Activated T-cell treated with anti-CD3 and anti-CD28 coated beads for 48 hours (primary cell): ENCODE data around the gene C17orf100.

ENCODE experiments used
- DNase-seq: peaks from one replicate; pipeline ENCODE4 v3.0.0-alpha.2; 2020; ENCODE audit warnings: low read depth

C17orf100 gene

DNA sequence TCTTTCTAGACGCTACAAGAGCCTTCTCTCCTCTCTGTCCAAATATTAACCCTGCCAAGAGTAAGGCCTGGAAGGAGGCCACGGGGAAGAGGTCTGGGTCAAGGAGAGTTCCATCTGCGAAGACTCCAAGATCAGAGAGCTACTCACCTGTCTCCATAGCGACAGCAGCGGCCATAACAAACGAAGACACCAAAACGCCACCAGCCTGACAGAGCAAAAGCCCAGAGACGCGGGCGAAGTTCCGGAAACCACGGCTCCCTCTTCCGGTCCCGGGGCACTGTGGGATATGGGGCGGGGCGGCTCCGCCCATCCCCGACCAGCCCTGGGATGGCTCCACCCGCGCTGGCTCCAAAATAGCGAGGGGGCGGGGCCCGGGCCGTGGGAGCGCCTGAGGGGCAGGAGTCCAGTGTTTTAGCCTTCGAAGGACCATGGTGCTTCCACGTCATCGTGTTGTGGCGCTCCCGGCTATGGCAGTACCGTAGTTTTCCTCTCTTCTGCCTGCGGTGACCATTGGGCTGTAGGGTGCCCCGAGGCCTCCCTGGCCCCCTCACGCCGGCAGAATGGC lies at the start of gene C17orf100, which contains the start of gene MED31:
C17orf100 (plus strand) TSS at position 409 of the 565 bp plus-strand sequence; CDS start at position 561, 152 bp downstream.
MED31 (minus strand) TSS at position 252 of the 565 bp plus-strand sequence; CDS start at position 175, 77 bp downstream.
- peak; percentile 95 for DNase-seq

DNA sequence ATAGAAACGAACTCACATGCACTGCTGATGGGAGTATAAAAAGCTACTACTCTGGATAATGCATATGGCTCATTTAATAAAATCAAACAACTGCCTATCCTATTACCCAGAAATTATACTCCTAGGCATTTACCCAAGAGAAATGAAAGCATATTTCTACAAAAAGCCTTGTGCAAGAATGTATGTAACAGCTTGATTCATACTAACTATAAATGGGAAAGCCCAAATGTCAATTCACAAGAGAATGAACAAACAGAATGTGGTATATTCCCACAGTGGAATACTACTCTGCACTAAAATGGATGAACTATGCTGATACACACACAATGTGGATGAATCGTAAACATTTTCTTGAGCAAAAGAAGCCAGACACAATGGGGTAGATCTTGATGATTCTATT lies 49.4 kb upstream of the C17orf100 start:
- no peak for DNase-seq

DNA sequence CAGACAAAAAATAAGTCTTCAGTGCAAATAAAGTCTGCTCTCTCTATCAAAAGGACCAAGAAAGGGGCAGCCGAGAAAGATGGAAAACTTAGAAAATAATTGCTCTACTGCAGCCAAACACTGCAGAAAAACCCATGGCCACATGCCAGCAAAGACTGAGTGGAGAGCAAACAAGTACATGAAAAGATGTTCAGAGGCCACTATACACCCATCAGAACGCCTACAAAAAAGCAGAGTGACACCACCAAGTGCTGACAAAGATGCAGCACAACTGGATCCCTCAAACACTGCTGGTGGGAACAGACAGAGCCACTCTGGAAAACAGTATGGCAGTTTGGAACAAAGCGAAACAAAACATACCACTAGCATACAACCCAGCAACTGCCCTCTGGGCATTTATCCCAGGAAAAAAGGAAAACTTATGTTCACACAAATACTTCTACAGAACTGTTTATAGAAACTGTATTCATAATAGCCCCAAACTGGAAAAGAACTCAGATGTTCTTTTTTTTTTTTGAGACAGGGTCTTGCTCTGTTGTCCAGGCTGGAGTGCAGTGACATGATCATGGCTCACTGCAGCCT lies 47.7 kb upstream of the C17orf100 start:
- no peak for DNase-seq

DNA sequence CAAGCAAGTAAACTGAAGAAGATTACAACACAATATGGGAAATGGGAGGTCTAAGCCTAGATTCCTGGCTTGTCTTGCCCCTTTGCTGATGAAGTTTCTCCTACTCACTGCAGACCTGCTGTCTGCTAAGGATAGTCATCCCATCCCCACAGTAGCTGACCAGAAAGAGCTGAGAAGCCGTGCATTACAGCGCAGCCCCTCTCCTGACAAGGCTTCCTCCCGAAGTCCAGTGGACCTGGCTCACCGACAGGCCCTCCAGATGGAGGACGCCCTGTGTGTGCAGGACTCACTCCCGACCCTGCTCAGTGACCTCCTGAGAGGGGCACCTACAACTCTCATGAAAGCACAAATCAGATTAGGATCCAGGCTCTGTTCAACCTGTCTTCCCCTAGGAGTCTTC lies 46.4 kb upstream of the C17orf100 start:
- DNase-seq = no peak

DNA sequence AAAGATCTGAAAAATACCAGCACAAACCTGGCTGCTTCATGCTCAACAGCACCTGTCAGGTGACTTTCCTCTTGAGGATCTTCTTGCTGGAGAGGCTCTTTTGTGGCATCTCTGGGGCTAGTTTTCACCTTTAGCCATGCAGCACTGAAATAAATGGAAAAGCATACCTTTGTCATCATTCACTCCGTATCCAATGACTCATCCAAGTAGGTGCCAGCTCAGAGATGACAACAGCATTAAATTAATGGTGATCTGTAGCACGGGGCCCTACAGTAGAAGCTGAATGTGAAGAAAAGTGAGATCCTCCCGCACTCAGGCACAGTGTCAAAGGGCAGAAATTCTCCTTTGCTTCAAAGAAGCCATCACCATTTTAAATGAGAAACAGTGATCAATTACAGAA lies 43.2 kb upstream of the C17orf100 start:
- DNase-seq = no peak

DNA sequence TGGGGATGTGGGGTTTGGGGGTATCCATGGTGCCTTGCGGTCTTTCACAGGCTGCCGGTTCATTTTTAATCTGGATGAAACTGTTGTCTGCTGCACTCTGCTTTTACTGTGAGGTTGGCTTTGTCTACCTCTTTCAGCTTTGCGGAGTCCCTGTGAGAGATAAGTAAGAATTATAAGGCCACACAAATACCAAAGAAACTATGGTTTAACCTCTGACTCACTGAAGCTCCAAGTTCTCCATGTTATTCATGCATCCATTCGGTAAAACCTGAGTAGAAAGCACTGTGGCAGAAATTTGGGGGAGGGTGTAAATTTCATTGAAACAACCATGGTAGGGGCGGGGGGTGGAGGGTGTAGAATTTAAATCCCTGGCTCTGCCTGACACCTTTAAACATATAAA lies 41.6 kb upstream of the C17orf100 start:
- DNase-seq = no peak

DNA sequence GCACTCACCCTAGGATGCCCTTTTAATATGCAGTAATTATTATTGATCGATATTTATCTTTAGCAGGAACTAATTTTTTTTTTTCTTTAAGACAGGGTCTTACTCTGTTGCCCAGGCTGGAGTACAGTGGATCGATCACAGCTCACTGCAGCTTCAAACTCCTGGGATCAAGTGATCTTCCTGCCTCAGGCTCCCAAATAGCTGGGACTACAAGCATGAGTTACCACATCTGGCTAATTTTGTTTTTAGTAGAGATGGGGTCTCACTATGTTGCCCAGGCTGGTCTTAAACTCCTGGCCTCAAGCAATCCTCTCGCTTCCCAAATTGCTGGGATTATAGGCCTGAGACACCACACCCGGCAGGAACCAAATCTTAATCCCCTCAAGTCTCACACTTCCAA lies 40.3 kb upstream of the C17orf100 start:
- no peak for DNase-seq

DNA sequence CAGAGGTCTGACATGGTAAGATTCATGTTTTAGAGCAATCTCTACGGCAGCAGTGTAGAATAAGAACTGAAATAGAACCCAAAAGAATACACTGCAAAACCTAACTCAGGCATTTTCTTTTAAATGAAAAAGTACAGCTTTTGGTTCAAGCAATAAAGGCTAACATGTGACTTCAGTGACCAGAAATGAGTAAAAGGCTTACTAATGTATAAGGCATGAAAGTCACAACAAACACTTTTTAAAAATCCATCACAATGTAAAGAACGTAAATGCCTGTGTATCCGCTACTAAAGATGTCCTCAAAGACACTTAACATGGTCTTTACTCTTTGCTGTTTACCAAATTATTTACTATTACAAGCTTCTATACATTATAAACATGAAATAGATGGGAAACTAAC lies 27.6 kb upstream of the C17orf100 start:
- no peak for DNase-seq

DNA sequence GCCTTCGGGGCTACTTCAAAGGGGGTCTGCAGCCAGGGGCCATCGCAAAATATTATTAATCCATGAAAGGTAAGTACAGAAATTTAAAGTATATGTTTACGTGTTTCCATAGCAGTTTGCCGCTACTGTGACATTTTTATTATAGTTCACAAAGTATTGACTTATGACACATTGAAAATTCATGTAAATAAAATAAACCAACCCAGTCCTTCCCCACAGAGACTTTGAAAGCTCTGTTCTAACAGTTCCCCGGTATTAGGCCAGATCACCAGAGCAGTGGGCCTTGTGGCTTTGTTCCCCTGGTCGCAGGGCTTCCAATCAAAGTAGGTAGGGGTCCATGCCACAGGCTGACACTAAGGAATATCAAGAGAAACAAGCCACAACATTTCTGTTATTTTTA lies 24.9 kb upstream of the C17orf100 start:
- no peak for DNase-seq

DNA sequence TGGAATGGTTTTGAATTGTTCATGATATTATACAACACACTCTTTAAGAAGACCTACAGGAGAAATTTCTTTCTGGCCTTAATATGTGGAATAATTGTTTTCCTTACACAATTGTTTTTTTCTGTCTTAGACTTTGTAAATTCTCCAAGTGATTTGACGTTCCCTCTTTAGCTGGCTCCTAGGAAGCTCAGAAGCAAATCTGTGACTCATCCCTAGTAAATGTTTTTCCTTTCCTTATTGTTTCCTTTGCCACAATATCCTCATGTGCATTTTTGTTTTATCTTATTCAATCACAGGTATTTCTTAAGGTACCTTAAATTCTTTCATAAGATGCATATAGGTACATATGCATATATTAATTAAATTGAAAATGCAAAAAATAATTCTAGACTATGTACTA lies 24.5 kb upstream of the C17orf100 start:
- DNase-seq = no peak

DNA sequence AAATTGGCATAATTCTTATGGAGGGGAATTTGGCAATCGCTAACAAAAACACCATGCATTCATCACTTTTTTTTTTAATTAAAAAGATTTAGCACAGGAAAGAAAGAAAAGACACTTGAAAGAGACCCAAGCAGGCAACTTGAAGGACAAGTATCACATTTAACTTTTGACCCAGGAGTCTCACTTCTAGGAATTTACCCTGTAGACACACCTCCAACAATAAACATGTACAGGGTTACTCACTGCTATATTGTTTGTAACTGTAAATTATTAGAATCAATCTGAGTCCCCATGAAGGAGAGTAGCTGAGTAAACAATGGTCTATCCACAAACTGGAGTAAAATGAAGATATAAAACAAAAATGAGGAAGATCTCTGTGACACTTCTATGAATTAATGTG lies 21.2 kb upstream of the C17orf100 start:
- no peak for DNase-seq

DNA sequence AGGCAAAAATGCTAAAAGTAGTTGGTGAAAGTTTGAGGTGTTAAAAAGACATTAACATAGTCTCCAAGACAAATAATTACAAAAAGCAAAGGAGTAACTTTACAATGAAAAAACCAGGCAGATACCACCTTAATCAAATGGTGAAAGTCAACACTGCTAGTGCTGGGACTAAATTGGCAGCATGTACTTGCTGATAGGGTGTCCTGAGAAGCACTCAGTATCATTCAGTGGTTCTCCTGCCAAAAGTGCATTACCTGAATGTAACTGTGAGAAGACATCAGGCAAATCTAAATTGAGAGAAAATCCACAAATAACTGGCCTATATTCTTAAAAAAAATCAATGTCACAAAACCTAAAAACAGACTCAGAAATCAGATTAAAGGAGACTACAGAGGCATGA lies 19.0 kb upstream of the C17orf100 start:
- DNase-seq = no peak

DNA sequence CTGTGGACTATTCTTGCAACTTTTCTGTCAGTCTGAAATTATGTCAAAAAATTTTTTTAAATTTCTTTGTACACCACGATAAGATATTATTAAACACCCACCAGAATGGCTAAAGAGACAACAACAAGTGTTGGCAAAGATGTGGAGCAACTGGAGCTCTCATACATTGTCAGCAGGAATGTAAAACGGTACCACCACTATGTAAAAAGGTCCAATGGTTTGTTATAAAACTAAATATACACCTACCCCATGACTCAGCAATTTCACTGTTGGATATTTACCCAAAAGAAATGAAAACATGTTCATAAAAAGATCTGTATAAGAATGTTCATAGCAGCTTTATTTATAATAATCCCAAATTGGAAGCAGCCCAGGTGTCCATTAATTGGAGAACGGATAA lies 18.3 kb upstream of the C17orf100 start:
- DNase-seq = no peak

DNA sequence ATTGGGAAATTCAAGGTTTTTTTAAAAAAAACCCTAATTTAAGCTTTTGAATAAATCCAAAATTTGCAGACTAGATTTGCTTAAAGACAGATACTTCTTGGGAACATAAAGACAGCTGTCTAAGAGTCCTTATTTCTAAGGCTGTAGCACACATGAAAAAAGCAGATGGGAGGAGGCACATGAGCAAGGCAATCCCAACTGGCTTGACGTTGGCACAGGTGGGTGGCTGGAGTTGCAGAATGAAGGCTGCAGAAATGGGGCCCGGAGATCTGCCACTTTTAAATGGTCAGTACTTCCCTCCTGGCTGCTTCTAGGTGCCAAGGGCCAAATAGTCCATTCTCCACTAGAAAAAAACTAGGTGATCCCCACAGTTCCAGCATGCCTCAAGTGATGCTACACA lies 15.5 kb upstream of the C17orf100 start:
- DNase-seq = no peak

DNA sequence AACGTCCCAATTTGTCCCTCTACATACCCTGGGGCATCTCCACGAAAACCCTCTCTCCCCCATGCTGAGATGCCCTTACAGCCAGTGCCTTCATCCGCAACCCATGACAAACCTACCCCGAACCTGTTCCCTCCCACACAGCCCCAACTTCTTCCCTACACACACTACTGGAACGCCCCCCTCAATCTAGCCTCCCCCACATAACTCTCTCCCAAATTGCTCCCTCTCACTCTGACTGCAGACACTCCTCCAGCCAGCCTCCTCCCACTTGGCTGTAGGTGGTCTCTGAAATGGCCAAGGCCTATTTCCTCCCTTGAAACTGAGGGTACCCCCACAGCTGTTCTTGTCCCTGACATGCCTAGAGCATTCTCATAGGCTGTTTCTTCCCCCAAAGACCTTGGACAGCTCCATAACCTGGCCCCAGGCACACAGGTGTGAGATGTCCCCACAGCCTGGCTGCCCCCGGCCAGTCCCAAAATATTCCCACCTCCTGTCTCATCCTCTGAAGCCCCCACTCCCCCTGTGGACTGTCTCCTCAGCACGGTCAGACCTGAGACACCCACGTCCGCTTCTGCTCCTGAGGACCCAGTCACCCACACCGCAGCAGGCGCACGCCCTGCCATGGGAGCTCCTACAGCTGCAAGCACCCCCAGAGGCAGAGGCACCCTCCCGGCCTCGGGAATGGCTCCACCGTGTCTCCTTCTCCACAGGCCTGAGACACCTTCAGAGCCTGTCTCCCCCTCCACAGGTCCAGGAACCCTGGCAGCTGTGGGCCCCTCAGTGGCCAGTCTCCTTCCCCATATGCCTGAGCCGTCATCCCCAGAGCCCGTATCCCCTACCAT lies 14.7 kb upstream of the C17orf100 start:
- no peak for DNase-seq

DNA sequence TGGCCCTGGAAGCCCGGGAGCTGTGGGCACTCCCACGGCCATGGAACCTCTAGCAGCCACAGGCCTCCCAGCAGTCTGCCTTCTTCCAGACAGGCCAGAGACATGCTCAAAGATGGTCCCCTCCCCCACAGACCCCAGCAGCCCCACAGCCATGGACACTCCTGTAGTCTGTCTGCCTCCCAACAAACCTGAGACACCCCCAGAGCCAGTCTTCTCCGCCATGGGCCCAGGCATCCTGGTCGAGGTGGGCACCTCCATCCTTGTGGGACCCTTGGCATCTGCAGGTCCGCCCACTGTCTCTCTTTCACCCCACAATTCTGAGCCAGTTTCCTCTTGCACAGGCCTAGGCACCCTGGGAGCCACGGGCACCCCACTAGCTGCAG lies 14.1 kb upstream of the C17orf100 start:
- no peak for DNase-seq

DNA sequence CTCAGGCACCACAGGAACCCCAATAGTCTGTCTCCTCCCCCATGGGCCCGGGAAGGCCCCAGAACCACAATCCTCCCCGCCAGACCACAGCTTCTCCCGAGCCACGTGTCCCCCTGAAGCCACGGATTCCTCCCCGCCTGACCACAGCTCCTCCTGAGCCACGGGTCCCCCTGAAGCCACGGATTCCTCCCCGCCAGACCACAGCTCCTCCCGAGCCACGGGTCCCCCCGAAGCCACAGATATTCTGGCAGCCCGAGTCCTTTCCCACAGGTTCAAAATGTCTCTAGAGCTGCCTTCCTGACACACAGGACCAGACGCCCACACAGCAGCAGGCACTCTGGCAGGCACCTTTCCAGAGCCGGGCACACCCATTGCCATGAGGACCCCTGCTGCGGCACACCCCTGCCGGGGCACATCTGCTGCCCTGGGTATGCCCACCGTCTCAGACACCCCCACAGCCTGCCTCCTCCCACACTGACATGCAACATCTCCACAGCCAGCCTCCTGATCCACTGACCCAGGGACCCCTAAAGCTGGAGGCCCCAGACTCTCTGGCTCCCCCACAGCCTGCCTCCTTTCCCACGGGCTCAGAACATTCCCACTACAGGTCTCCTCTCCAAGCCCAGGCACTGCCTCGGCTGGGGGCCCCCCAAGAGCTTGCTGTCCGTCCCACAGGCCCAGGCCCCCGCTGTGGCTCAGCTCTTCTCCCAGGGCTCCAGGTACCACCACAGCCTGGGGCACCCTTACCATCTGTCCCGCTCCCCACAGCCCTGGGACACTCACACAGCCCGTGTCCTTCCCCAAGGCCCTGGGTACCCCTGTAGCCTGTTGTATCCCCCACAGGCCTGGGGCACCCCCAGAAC lies 13.3 kb upstream of the C17orf100 start:
- DNase-seq = no peak

DNA sequence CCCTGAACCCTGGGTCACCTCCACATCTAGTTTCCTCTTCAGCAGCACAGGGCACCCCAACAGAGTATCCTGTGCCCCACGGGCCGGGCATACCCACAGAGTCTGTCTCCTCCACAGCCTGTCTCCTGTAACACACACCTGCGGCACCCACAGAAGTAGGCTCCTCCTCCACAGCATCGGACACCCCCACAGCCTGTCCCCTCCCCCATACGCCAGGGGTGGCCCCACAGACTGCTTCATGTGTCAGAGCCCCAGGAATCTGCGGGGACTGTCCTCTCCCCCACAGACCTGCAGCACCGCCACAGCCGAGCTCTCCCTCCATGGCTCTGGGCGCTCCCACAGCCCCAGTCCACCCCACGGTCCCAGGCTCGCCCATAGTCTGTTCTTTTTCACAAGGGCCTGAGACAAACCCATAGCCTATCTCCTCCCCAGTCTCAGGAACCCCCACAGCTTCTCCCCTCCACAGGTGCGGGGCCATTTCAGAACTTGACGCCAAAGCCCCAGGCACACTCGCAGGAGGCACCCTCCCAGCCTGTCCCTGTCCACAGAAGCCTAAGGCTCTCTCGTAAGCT lies 12.5 kb upstream of the C17orf100 start:
- no peak for DNase-seq

DNA sequence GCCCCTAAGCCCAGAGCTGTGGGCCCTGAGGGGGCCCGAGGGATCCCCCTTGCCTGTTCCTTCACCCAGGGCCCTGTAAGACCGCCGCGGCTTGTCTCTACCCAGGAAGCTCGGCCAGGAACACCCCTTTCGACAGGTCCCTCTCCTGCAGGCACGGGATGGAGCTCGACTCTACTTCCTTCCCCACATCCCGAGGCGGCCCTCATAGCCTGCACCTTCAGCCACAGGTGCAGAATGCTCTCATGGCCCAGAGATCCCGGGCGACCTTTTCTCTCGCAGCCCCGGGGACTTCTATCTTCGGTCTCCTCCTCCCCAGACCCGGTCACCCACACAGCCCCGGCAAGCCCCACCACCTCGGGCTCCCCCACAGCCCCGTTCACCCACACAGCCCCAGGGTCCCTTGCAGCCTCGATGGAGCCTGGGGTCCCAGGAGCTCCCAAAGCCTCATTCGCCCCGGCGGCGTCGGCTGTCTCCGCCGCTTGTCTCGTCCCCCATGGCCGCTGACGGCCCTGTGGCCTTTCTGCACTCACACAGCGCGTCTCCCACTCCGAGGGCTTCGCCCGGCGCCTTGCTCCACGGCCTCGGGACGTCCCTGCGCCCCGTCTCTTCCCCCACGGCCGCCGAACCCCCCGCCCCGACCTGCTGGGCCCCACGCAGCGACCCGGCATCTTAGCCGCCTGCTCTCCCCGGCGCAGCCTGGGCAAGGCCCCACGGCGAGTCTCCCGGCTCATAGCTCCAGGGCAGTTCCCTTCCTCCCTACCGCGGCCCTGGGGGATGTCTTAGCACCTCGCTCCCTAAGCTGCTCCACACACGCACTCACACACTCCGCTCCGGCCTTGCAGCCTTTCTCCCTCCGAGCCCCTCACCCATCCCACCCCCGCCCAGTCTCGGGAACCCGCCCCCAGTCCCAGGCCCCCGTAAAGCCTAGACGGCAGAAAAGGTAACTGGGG lies 11.7 kb upstream of the C17orf100 start:
- peak; percentile 36 for DNase-seq

DNA sequence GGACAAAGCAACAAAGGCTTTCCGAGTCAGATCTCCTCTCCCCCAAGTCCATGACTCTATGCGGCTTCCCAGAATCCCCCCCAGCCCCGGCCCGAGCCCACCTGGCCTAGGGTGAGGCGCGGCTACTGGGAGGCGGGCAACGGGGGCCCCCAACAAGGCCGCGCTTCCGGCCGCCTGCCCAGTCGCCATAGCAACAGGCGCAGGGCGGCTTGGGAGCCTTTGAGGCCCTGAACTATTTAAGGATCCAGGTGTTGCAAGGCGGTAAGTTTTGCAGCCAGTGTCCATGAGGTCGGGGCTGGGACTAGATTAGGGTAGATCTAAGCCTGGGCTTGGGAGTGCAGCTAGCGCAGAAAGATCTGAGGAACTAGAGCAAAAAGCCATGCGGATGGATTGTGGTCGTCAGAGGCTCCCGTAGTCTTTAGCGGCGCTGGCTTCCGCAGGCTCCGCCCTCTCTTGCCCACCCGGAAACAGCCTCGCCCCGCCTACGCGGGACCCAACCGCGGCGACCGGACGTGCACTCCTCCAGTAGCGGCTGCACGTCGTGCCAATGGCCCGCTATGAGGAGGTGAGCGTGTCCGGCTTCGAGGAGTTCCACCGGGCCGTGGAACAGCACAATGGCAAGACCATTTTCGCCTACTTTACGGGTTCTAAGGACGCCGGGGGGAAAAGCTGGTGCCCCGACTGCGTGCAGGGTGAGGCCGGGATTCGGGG lies 10.9 kb upstream of the C17orf100 start, which contains the start of the genes KIAA0753 and TXNDC17:
KIAA0753 (minus strand) TSS at position 176 of the 711 bp plus-strand sequence. CDS start 5,608 bp downstream, outside the sequence.
TXNDC17 (plus strand) TSS at position 525 of the 711 bp plus-strand sequence; CDS start at position 548, 23 bp downstream.
- DNase-seq = peak; percentile 94
